GM23248 (cell line): Measurements from ENCODE around the gene GSC2.

ENCODE experiments used
- EZH2 ChIP-seq: fragments of 200-600 bp; sonication (generic); IDR thresholded peaks from 2 replicates; pipeline ENCODE4 v1.6.1; 2018; ENCODE audit warnings: antibody characterized with exemption, mild to moderate bottlenecking; ENCODE audit not compliant: insufficient read depth, poor library complexity, severe bottlenecking
- EZH2phosphoT487 ChIP-seq: fragments of 200-600 bp; sonication (generic); IDR thresholded peaks from 2 replicates; pipeline ENCODE4 v1.6.1; 2018; ENCODE audit warnings: antibody characterized with exemption, moderate library complexity, mild to moderate bottlenecking, low read depth; ENCODE audit not compliant: insufficient read depth

- TF ChIP-seq EZH2 (no peak), EZH2phosphoT487 (no peak)
Observed at GRCh38 chr22:19180740-19181410, 30.8 kb upstream of the GSC2 start.
